NCI-H128 (cell line): ENCODE data around the gene SERHL2.
"Not testable (repeated sequence)": the region's sequence is repeated elsewhere in the genome, so short reads cannot be mapped to it uniquely, and the experiment has no call there.

ENCODE experiments used
- DNase-seq: peaks from one replicate; lab custom pipeline; 2025; ENCODE audit not compliant: unreplicated experiment; lab: John Stamatoyannopoulos, UW

Gene SERHL2

DNA sequence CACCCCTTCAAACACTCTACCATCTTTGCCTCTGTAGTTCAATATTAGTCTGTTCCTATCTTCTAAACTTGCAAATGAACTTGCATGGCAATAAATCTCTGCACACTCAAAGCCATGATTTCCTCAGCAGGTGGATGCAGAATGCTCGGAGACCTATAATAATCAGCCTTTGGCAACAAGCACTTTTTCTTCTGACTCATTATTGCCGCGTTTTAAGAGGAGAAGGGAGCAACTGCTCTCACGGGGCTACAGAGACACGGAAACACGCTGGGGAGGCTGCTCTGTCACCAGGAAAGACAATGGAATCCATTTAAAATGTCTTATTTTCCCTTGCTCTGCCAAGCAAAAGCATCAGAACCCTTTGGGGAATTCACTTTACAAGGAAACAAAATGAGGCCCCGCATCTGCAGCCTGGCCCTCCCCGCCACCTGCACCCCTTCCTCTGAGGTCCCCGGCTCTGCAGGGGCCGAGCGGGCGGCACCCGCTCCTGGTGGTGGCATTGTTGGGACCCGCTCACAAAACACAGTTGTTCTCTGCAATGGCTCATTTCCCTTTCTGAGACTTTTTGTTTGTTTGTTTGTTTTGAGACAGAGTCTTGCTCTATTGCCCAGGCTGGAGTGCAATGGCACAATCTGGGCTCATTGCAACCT lies 18.5 kb upstream of the SERHL2 start:
- not testable (repeated sequence) for DNase-seq

DNA sequence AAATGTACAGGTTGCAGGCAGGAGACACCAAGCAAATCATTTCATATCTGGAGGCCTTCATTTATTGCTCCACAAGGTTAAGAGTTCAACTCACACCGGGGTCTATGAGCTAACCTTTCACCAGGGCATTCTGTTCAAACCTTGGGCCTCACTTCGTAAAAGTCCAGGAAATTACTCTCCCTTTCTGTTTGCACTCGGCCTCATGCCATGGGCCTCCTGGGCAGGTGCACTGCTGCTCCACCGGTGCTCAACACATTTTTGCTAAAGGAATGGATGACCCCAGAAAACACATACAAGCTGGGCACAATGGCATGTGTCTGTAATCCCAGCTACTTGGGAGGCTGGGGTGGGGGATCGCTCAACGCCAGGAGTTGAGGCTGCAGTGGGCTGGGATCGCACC lies 17.6 kb upstream of the SERHL2 start:
- no peak for DNase-seq

- not testable (repeated sequence) for DNase-seq
Measured at GRCh38 chr22:42536634-42537033, 17.1 kb upstream of the SERHL2 start.

DNA sequence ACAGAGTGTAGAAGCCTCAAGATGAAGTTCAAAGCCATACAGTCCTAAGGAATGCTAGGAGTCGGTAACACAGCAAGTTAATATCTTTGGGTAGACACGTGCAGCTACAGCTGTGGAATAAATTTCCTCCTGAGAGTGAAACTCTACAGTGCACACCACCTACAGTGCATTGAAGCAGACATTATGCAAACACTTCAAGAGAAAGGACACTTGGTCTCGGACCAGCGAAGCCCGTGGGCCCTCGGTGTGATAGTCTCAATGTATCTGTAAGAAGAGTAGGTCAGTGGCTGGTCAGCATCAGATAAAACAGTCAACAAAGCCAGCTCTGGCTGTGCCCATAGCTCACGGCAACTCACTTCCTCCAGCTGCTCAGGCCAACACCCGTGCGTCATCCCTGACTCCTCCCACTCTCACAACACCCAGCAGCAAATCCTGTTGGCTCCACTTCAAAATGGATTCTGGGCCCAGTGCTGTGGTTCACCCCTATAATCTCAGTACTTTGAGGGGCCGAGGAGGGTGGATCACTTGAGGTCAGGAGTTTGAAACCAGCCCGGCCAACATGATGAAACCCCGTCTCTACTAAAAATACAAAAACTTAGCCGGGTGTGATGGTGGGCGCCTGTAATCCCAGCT lies 16.4 kb upstream of the SERHL2 start:
- not testable (repeated sequence) for DNase-seq

DNA sequence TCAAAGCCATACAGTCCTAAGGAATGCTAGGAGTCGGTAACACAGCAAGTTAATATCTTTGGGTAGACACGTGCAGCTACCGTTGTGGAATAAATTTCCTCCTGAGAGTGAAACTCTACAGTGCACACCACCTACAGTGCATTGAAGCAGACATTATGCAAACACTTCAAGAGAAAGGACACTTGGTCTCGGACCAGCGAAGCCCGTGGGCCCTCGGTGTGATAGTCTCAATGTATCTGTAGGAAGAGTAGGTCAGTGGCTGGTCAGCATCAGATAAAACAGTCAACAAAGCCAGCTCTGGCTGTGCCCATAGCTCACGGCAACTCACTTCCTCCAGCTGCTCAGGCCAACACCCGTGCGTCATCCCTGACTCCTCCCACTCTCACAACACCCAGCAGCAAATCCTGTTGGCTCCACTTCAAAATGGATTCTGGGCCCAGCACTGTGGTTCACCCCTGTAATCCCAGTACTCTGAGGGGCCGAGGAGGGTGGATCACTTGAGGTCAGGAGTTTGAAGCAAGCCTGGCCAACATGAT lies 14.5 kb upstream of the SERHL2 start:
- DNase-seq, result not testable (repeated sequence)

GRCh38 chr22:42544686-42545085 lies 9.1 kb upstream of the SERHL2 start:
- no peak for DNase-seq

- DNase-seq, result no peak
Measured at GRCh38 chr22:42547562-42547961, 6.2 kb upstream of the SERHL2 start.

GRCh38 chr22:42548126-42548525 lies 5.6 kb upstream of the SERHL2 start:
- not testable (repeated sequence) for DNase-seq

DNA sequence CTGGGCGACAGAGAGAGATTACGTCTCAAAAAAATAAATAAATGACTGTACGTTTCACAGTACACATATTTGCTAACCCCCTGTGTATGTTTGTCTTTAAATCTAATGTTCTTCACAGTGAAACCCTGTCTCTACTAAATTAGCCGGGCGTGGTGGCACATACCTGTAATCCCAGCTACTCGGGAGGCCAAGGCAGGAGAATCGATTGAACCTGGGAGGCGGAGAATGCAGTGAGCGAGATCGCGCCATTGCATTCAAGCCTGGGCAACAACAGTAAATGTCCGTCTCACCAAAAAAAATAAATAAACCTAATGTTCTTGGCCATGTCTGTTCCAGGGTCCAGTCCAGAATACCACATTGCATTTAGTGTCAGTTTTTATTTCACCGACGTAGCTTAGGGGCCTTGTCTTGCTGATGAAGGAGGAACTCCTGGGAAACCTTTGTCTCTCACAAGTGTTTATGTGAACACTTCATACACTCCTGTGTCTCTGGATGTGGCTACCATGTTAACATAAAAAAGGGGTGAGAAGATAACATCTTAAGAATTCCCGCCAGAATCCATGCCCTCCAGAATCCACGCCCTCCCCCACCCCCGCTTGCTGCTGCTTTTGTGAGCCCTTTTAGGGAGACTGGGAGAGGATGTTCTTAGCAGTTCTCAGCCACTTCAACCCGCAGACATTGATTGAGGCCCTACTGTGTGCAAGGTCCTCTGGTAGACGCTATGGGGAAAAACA lies 5.0 kb upstream of the SERHL2 start:
- no peak for DNase-seq

DNA sequence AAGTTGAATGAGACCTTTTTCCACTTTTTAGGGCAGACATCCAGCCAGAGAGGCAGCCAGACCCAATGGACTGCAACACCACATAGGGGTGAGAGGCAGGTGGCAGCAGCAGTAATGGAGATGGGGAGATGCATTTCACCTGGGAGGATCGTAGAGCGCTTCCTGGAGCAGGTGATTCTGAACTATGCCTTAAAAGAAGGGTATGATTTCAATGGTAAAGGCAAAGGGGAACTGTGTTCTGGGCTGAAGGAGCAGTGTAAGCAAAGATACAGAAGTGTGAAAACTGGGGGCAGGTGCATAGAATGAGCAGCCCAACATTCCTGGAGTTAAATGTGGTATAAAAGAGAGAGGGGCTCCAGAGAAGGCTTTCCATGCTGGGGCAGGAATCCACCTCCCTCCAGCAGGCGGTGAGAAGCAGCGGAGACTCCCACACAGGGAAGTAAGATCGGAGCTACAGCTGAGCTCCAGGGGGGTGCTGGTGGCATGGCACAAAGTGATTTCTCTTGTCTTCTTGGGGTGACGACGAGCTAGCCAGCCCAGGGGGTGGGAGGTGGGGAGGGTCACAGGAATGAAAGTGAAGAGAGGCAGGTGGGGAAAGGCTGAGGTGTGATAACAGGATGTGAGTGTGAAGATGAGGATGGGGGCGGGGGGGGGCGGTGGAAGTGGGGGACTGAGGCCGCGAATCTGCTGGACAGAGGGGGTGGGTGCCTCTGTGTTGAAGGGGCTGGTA lies 4.3 kb upstream of the SERHL2 start:
- no peak for DNase-seq

GRCh38 chr22:42552294-42552647 lies 1.5 kb upstream of the SERHL2 start:
- not testable (repeated sequence) for DNase-seq

DNA sequence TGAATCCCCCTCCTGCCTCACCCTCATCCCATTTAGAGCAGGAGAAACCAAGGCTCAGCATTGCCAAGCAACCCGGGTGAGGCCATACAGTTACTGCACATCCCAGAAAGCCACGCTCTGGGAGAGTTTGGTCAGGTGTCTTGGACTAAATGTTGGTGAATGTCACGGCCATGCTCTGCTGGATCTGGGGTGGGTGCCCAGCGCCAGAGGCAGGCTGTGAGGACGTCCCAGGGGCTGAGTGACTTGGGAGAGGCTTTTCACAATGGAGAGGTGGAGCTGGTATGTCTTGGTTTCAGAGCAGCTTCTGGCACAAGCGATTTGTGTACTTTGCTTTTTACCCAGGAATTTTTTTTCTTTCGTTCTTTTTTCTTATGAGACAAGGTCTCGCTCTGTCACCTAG lies 6.6 kb downstream of the SERHL2 start:
- DNase-seq, result no peak

DNA sequence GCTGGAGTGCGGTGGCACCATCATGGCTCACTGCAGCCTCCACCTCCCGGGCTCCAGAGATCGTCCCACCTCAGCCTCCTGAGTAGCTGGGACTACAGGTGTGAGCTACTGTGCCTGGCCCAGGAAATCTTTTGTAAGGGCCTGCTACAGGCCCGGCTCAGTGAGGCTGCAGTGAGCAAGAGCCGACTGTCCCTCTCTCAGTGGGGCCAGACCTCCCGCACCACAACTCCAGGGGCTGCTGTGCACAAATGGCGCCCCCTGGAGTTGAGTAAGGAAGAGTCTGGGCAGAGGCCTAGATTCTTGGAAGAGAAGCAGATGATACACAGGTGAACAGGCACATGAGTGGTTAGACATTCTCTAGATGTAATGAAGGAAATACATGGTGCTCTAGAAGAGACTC lies 7.0 kb downstream of the SERHL2 start:
- DNase-seq, result no peak

DNA sequence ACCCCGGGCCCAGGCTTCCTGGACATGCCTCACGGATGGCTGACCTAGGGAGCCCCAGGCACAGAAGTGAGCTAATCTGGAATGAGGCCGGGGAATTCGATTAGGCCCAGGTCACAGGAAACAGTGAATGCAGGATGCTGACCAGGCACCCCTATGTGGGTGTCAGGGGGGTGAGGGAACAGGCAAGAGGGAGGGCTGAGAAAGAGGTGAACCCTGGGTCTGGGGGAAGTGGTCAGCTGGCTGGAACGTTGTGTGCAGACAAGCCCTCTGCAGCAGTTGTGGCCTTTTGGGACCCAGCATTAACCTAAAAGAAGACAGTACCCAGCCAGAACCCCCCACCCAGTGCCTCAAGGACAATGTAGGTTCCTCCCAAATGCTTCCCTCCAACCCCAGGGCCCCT lies 8.1 kb downstream of the SERHL2 start:
- no peak for DNase-seq

GRCh38 chr22:42562279-42562678 lies 8.5 kb downstream of the SERHL2 start:
- no peak for DNase-seq

- DNase-seq, result no peak
Measured at GRCh38 chr22:42562684-42563083, 8.9 kb downstream of the SERHL2 start.

DNA sequence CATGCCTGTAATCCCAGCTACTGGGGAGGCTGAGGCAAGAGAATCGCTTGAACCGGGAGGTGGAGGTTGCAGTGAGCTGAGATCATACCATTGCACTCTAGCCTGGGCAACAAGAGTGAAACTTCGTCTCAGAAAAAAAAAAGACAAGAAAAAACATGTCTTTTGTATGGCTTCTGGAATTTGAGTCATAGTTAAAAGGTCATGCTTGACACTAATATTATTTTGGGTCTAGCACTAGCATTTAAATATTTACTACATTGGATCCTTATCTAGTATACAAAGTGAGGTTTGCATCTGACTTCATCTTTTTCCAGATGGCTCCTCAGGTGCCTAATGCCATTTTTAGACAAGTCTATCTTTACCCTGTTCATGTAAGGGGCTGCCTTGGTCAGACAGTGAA lies 10.2 kb downstream of the SERHL2 start:
- DNase-seq, result not testable (repeated sequence)

DNA sequence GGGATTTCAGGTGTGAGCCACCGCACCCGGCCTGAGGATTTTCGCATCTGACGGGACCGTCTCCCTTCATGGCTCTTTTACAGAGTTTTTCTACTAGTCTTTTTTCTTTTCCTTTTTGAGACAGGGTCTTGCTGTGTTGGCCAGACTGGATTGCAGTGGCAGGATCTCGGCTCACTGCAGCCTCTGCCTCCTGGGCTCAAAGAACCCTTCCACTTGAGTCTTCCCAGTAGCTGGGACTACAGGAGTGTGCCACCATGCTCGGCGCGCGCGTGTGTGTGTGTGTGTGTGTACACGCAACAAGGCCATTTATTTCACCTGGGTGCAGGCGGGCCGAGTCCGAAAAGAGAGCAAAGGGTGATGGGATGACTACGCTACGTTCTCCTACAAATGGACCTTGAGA lies 10.9 kb downstream of the SERHL2 start:
- no peak for DNase-seq

- DNase-seq, result no peak
Measured at GRCh38 chr22:42565956-42566355, 12.2 kb downstream of the SERHL2 start.

DNA sequence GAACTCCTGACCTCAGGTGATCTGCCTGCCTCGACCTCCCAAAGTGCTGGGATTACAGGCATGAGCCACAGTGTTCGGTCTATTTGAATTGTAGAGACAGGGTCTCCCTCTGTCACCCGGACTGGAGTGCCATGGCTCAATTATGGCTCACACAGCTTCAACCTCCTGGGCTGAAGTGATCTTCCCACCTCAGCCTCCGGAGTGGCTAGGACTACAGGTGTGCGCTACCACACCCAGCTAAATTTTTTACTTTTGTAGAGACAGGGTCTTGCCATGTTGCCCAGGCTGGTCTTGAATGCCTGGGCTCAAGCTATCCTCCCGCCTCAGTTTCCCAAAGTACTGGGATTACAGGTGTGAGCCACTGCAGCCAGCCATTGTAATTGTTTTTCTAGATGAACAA lies 14.2 kb downstream of the SERHL2 start:
- not testable (repeated sequence) for DNase-seq

DNA sequence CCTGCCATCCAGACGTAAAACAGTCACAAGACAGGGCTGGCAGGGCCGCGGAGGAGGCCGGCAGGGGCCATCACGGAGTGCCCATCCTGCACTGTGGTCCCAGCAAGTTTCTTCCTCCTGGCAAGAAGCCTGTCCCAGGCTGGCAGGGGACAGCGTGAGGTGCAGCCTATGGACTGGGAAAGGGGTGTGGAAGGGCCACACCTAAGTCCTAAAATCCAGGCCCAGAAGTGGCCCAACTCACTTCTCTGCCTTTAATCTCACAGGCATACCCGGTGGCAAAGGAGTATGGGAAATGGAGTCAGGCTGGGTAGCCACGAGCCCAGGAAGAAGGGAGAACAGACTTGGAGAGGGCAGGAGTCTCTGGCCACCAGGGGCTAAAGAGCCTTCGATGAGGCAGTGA lies 16.8 kb downstream of the SERHL2 start:
- DNase-seq, result not testable (repeated sequence)
